Right lobe of liver (tissue), 6 donors: ENCODE data around the gene MAP1B. TPM values are rescaled to one million over a fixed set of nuclear protein-coding genes. Genes with fewer than 3 reads are reported as not detected.

Experiments used
- ATAC-seq, 4 donors: fragments of 200-7000 bp; cut with Tn5 transposase; one replicate each; pipeline ENCODE4 v1.9.1; 2020; ENCODE audit warnings: mild to moderate bottlenecking in 4 of 4, moderate library complexity in 4 of 4
- DNase-seq, 3 donors: peaks; one replicate each; pipeline ENCODE4 v3.0.0-alpha.2; 2020
- H3K27ac ChIP-seq, 3 donors: fragments of 200-600 bp; one replicate each; pipeline ENCODE4 v1.8.0; 2022
- H3K27me3 ChIP-seq, 2 donors: fragments of 200-600 bp; one replicate each; pipeline ENCODE4 v1.8.0; 2022
- H3K36me3 ChIP-seq, 4 donors: fragments of 200-600 bp; sonication (generic) in 1 of 4; one replicate each; pipeline versions ENCODE4 v1.5.1 to v1.8.0; 2017 to 2022; ENCODE audit warnings: control low read depth in 1 of 4
- H3K4me1 ChIP-seq, 4 donors: fragments of 200-600 bp; sonication (generic) in 1 of 4; one replicate each; pipeline versions ENCODE4 v1.5.1 to v1.8.0; 2017 to 2022; ENCODE audit warnings: control low read depth in 1 of 4
- H3K4me3 ChIP-seq, 3 donors: fragments of 200-600 bp; one replicate each; pipeline ENCODE4 v1.8.0; 2022
- H3K9me3 ChIP-seq, 4 donors: fragments of 200-600 bp; sonication (generic) in 1 of 4; one replicate each; pipeline versions ENCODE4 v1.5.1 to v1.8.0; 2017 to 2022; ENCODE audit warnings: control low read depth in 1 of 4
- CTCF ChIP-seq, 4 donors: fragments of 200-600 bp in 3 of 4; fragments of 450-650 bp in 1 of 4; IDR thresholded peaks; one replicate each; pipeline versions ENCODE4 v1.5.1 to v1.8.0; 2016 to 2022; ENCODE audit warnings: antibody characterized with exemption in 4 of 4, mild to moderate bottlenecking in 2 of 4
- POLR2A ChIP-seq: fragments of 450-650 bp; IDR thresholded peaks from one replicate; pipeline ENCODE4 v1.6.1; 2017; ENCODE audit warnings: antibody characterized with exemption, mild to moderate bottlenecking
- WGBS: methylation state at CpG from one replicate; pipeline ENCODE4 v1.1.6; 2018; ENCODE audit warnings: low coverage, low lambda C conversion rate; ENCODE audit not compliant: insufficient coverage; ENCODE audit errors: missing lambda C conversion rate; 5-methylcytosine and 5-hydroxymethylcytosine counted together
- intact Hi-C, 2 donors: fragments of 100-400 bp; cut with DNase I; formaldehyde crosslinking; loops; one replicate each; pipeline versions ENCODE4 v1.11.2 to v1.14.1; 2022
- total RNA-seq, 6 experiments: library from RNA; depleted of rRNA in 2 of 6; stranded (reverse); fragments of >200 nt in 2 of 6; fragmentation: NEBNext Ultra II Directional in 3 of 6; extraction: Animal tissue kit (Norgen Biotek cat#: 25700) in 3 of 6; gene quantifications; one replicate each; pipeline versions ENCODE4 v1.1.0 to v1.2.4, GENCODE V29; 2016 to 2023
- donor health status: DM: no; HTN: yes; CAD: no.
- donor health status: DM: no; HTN: no; CAD: no.
- donor health status: DM: no; HTN: no; CAD: no.
- donor health status: DM: no; HTN: yes; CAD: no.
- donor health status: DM: no; HTN: yes; CAD: no.

The MAP1B gene
- total RNA-seq, 6 experiments from 2014 or later: 2.4 to 14.0 (median 5.3) TPM

GRCh38 chr5:72092074-72092473 lies 15.2 kb upstream of the MAP1B start:
- ATAC-seq: no peak
- Histone ChIP-seq H3K9me3 (no peaks in the 10 kb centered on the region), H3K27me3 (no peaks in the 10 kb centered on the region), H3K36me3 (no peaks in the 10 kb centered on the region), H3K4me1 (no peaks in the 10 kb centered on the region), H3K27ac (no peak overlapping the region), H3K4me3 (no peak overlapping the region)
- intact Hi-C loops: no loop called here
- WGBS: 38% methylated on average over 1 of the region's 1 CpG
- TF ChIP-seq CTCF (IDR thresholded peaks at IDR 0.05) (no peak), POLR2A (no peak)
- no peak for DNase-seq

- H3K9me3 ChIP-seq: no peaks in the 10 kb centered on the region
- H3K4me1 ChIP-seq: no peaks in the 10 kb centered on the region
- intact Hi-C loops: no loop called here
- no peak overlapping the region for H3K4me3 ChIP-seq
- H3K27me3 ChIP-seq: no peaks in the 10 kb centered on the region
- H3K27ac ChIP-seq: no peak overlapping the region
- no peak for ATAC-seq
- DNase-seq: no peak
- no peak for TF ChIP-seq CTCF (IDR thresholded peaks at IDR 0.05)
- no peaks in the 10 kb centered on the region for H3K36me3 ChIP-seq
Measured at GRCh38 chr5:72093217-72093616, 14.1 kb upstream of the MAP1B start.

- Histone ChIP-seq H3K4me3 (no peak overlapping the region), H3K36me3 (no peaks in the 10 kb centered on the region), H3K9me3 (no peaks in the 10 kb centered on the region), H3K27ac (no peak overlapping the region), H3K4me1 (no peaks in the 10 kb centered on the region), H3K27me3 (no peaks in the 10 kb centered on the region)
- WGBS: 81% methylated on average over 3 of the region's 3 CpGs
- intact Hi-C loops: no loop called here
- ATAC-seq: no peak
- no peak for DNase-seq
- no peak for TF ChIP-seq CTCF (IDR thresholded peaks at IDR 0.05)
- TF ChIP-seq POLR2A: no peak
Measured at GRCh38 chr5:72093824-72094223, 13.5 kb upstream of the MAP1B start.

GRCh38 chr5:72096602-72097188 lies 10.6 kb upstream of the MAP1B start:
- no peak for DNase-seq
- ATAC-seq: no peak
- Histone ChIP-seq H3K9me3 (no peaks in the 10 kb centered on the region), H3K4me1 (no peaks in the 10 kb centered on the region), H3K4me3 (no peak overlapping the region), H3K27ac (no peak overlapping the region), H3K27me3 (no peaks in the 10 kb centered on the region), H3K36me3 (no peaks in the 10 kb centered on the region)
- intact Hi-C loops: no loop called here
- WGBS: 44% methylated on average over 4 of the region's 6 CpGs
- TF ChIP-seq POLR2A (no peak), CTCF (IDR thresholded peaks at IDR 0.05) (no peak)

GRCh38 chr5:72101828-72102227 lies 5.4 kb upstream of the MAP1B start:
- Histone ChIP-seq H3K4me3 (no peak overlapping the region), H3K36me3 (no peaks in the 10 kb centered on the region), H3K9me3 (no peaks in the 10 kb centered on the region), H3K4me1 (no peaks in the 10 kb centered on the region), H3K27ac (no peak overlapping the region), H3K27me3 (no peaks in the 10 kb centered on the region)
- ATAC-seq (no peak), DNase-seq (no peak)
- WGBS: 88% methylated on average over 1 of the region's 1 CpG
- intact Hi-C loops: no loop called here
- TF ChIP-seq CTCF (IDR thresholded peaks at IDR 0.05) (no peak), POLR2A (no peak)
